Left lobe of liver (tissue), 1 donor: ENCODE data around the gene SLC17A5. TPM values are rescaled to one million over a fixed set of nuclear protein-coding genes. Genes with fewer than 3 reads are reported as not detected.

Experiments
- total RNA-seq: library from RNA; stranded (reverse); gene quantifications from one replicate; pipeline ENCODE4 v1.2.1, GENCODE V29; 2021
- donor health status: DM: no; HTN: yes; CAD: no.

SLC17A5 gene
- total RNA-seq, 1 donor from 2014 or later: 10.0 TPM

Other genes starting within 250 kb of the SLC17A5 start
- 0.35 TPM for gene CGAS, start 201.7 kb downstream of the SLC17A5 start, total RNA-seq
- 30.4 TPM for gene MTO1, start 192.3 kb downstream of the SLC17A5 start, total RNA-seq
- 3,300 TPM for gene EEF1A1, start 133.0 kb downstream of the SLC17A5 start, total RNA-seq
- 0.33 TPM for gene CD109, start 42.2 kb upstream of the SLC17A5 start, total RNA-seq